GM12892 (cell line): Measurements from ENCODE around the gene TGFB2.

Experiments used
- POLR2A ChIP-seq: IDR thresholded peaks from 2 replicates; pipeline ENCODE4 v1.6.1; 2011; ENCODE audit warnings: low read depth, low read length, control low read depth
- POLR2AphosphoS5 ChIP-seq: IDR thresholded peaks from 2 replicates; pipeline ENCODE4 v1.6.1; 2011; ENCODE audit warnings: low read depth, low read length, control low read depth

GRCh38 chr1:218366322-218367052 is 21.4 kb downstream of the TGFB2 start:
- no peak for TF ChIP-seq POLR2AphosphoS5
- TF ChIP-seq POLR2A = no peak
